SK-N-SH treated with all-trans-retinoic acid at 6 μM for 48 hours (cell line): ENCODE measurements around the gene HNRNPCL1.
"Not testable (repeated sequence)": the region's sequence is repeated elsewhere in the genome, so short reads cannot be mapped to it uniquely, and the experiment has no call there.

Source experiments
- BACH2 ChIP-seq: fragments of 250-450 bp; sonication (Bioruptor Pico); IDR thresholded peaks from 2 replicates; pipeline ENCODE4 v1.9.0; 2021; ENCODE audit warnings: mild to moderate bottlenecking, borderline replicate concordance
- CSRNP3 ChIP-seq: fragments of 250-450 bp; sonication (Bioruptor Pico); IDR thresholded peaks from 2 replicates; pipeline ENCODE4 v1.5.1; 2021; ENCODE audit warnings: mild to moderate bottlenecking, moderate library complexity
- GLIS3 ChIP-seq: fragments of 250-450 bp; sonication (Bioruptor Pico); IDR thresholded peaks from 2 replicates; pipeline ENCODE4 v1.5.0; 2020; ENCODE audit warnings: mild to moderate bottlenecking, moderate library complexity
- OSR1 ChIP-seq: fragments of 250-450 bp; sonication (Bioruptor Pico); IDR thresholded peaks from 2 replicates; pipeline ENCODE4 v1.8.0; 2022; ENCODE audit warnings: moderate library complexity, mild to moderate bottlenecking, inconsistent platforms
- PATZ1 ChIP-seq: fragments of 250-450 bp; sonication (Bioruptor Pico); IDR thresholded peaks from 2 replicates; pipeline ENCODE4 v1.8.0; 2020; ENCODE audit warnings: mild to moderate bottlenecking, moderate library complexity, borderline replicate concordance
- PPARA ChIP-seq: fragments of 250-450 bp; sonication (Bioruptor Pico); IDR thresholded peaks from 2 replicates; pipeline ENCODE4 v1.5.0; 2020; ENCODE audit warnings: mild to moderate bottlenecking, borderline replicate concordance
- ZNF565 ChIP-seq: fragments of 450-650 bp; formaldehyde crosslinking; conservative IDR thresholded peaks from 2 replicates; pipeline ENCODE4 v1.5.0; 2020; ENCODE audit warnings: low read depth, mild to moderate bottlenecking, moderate library complexity
- ZNF8 ChIP-seq: fragments of 450-650 bp; formaldehyde crosslinking; IDR thresholded peaks from 2 replicates; pipeline ENCODE4 v1.5.0; 2020; ENCODE audit warnings: mild to moderate bottlenecking, moderate library complexity

- not testable (repeated sequence) for TF ChIP-seq PPARA (CRISPR knock-in tag); GLIS3; BACH2 (CRISPR knock-in tag); OSR1; CSRNP3 (CRISPR knock-in tag); PATZ1 (CRISPR knock-in tag); ZNF8 (CRISPR knock-in tag); ZNF565
Measured at GRCh38 chr1:12833251-12833650, 15.3 kb downstream of the HNRNPCL1 start.
